ENCODE measurements around the gene EPHB1. TPM values are rescaled to one million over a fixed set of nuclear protein-coding genes. Genes with fewer than 3 reads are reported as not detected.

Gene EPHB1
- total and polyA plus RNA-seq, 2 of the 13 experiments (the other 11 are each of a cell fraction or from before 2014, with no cell fraction given) = 0.07 to 0.21 TPM

DNA sequence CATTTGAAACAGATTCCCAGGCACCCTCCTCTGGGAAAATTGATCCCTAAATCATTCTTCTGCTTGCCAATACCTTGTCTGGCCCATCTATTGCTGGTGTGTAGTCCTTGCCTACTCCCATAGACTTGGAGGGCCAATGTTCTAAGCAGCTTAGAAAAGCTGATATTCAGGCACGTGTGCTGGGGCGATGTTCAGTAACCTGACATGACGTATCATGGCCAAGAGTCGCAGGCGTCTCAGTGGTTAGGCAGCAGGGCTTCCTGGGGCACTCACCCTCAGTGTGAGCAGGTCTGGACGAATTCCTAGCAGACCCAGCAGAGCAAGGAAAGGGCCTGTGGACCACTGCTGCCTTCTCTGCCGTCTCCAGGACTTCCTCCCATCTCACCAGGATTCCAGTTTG, 21.6 kb downstream of the EPHB1 start:
- intact Hi-C loops (cut with micrococcal nuclease; ENCODE audit: unreplicated experiment) = no loop called here

DNA sequence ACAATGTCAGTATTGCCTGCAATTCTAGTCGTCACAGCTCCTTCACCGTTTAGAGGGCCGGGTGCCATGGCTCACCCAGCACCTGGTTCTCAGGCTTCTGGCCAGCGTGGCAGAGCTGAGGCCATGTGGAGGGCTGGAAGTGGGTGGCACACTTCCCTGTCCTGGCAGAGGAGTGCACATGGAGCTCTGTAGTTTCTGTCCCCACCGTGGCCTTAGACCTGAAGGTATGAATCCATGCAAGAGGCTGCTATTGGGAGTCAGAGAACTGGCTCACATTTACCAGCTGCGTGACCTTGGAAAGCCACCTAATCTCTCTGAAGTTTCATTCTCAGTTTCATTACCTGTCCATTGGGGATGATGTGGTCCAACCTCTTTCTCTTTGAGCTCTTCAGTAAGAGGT, 22.2 kb downstream of the EPHB1 start:
- ChIA-PET CTCF (ENCODE audit: low intra/inter-chr PET ratio, low total read pairs) (no interaction called here), POLR2A (no interaction called here)
- Histone ChIP-seq H3K27ac (ENCODE audit: extremely low read length, insufficient read depth, low read length) (no peak overlapping the region), H3K9me3 (ENCODE audit: low read length) (no peaks in the 10 kb centered on the region), H3K36me3 (replicated peaks in 1 of 2; ENCODE audit: control insufficient read depth in 1 of 2, insufficient read depth in 2 of 2, low read length in 2 of 2) (no peaks in the 10 kb centered on the region), H4K20me1 (ENCODE audit: insufficient read depth, low read length) (no peaks in the 10 kb centered on the region), H3K27me3 (ENCODE audit: control insufficient read depth in 1 of 2, insufficient read depth in 2 of 2, low read length in 2 of 2) (no peaks in the 10 kb centered on the region; a peak in 1 of 5 replicates), H2AFZ (ENCODE audit: low read length) (no peak overlapping the region), H3K4me3 (replicated peaks in 1 of 3; ENCODE audit: insufficient read depth in 1 of 3, low read depth in 2 of 3, low read length in 3 of 3) (no peak overlapping the region), H3K4me2 (ENCODE audit: low read depth, low read length) (no peak overlapping the region), H3K4me1 (ENCODE audit: insufficient read depth, low read length) (no peaks in the 10 kb centered on the region), H3K9ac (ENCODE audit: insufficient read depth, low read depth, low read length) (no peak overlapping the region), H3K79me2 (ENCODE audit: insufficient read depth, low read length) (no peaks in the 10 kb centered on the region)
- TF ChIP-seq, protein P1, sequence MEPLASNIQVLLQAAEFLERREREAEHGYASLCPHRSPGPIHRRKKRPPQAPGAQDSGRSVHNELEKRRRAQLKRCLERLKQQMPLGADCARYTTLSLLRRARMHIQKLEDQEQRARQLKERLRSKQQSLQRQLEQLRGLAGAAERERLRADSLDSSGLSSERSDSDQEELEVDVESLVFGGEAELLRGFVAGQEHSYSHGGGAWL (CRISPR knock-in tag; IDR thresholded peaks at IDR 0.05) = no peak
- TF ChIP-seq TOPORS (CRISPR knock-in tag; IDR thresholded peaks at IDR 0.05) = no peak
- TF ChIP-seq NRL (CRISPR knock-in tag; IDR thresholded peaks at IDR 0.05; ENCODE audit: borderline replicate concordance) = no peak
- TF ChIP-seq ZNF160 (CRISPR knock-in tag; IDR thresholded peaks at IDR 0.05) = no peak
- no peak for TF ChIP-seq NR2C2 (CRISPR knock-in tag; IDR thresholded peaks at IDR 0.05; ENCODE audit: borderline replicate concordance)
- TF ChIP-seq, protein P2, sequence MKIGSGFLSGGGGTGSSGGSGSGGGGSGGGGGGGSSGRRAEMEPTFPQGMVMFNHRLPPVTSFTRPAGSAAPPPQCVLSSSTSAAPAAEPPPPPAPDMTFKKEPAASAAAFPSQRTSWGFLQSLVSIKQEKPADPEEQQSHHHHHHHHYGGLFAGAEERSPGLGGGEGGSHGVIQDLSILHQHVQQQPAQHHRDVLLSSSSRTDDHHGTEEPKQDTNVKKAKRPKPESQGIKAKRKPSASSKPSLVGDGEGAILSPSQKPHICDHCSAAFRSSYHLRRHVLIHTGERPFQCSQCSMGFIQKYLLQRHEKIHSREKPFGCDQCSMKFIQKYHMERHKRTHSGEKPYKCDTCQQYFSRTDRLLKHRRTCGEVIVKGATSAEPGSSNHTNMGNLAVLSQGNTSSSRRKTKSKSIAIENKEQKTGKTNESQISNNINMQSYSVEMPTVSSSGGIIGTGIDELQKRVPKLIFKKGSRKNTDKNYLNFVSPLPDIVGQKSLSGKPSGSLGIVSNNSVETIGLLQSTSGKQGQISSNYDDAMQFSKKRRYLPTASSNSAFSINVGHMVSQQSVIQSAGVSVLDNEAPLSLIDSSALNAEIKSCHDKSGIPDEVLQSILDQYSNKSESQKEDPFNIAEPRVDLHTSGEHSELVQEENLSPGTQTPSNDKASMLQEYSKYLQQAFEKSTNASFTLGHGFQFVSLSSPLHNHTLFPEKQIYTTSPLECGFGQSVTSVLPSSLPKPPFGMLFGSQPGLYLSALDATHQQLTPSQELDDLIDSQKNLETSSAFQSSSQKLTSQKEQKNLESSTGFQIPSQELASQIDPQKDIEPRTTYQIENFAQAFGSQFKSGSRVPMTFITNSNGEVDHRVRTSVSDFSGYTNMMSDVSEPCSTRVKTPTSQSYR (CRISPR knock-in tag; IDR thresholded peaks at IDR 0.05; ENCODE audit: borderline replicate concordance) = no peak
- no peak for TF ChIP-seq ZFP90 (CRISPR knock-in tag; IDR thresholded peaks at IDR 0.05; ENCODE audit: borderline replicate concordance)
- in situ Hi-C loops (cut with HindIII; ENCODE audit: extremely low pct_ligation_motif_present, low pct_unique_long_range_greater_than_20kb) (no loop called here), intact Hi-C loops (cut with micrococcal nuclease; ENCODE audit: unreplicated experiment) (no loop called here)
- 25% methylated on average over 4 of the region's 6 CpGs for WGBS (ENCODE audit: low lambda C conversion rate)
- DNase-seq (ENCODE audit: low spot score) = no peak
- no peak for ATAC-seq
- no peak for FAIRE-seq
- no TSS peak for BruUV-seq (replicated peaks)

More for the DNA sequence above, 21.6 kb downstream of the EPHB1 start:
- DNase-seq (ENCODE audit: low spot score) = no peak
- Histone ChIP-seq H3K4me1 (ENCODE audit: insufficient read depth, low read length) (no peaks in the 10 kb centered on the region), H3K4me3 (replicated peaks in 1 of 3; ENCODE audit: insufficient read depth in 1 of 3, low read depth in 2 of 3, low read length in 3 of 3) (no peak overlapping the region), H4K20me1 (ENCODE audit: insufficient read depth, low read length) (no peaks in the 10 kb centered on the region), H3K79me2 (ENCODE audit: insufficient read depth, low read length) (no peaks in the 10 kb centered on the region), H3K9ac (ENCODE audit: insufficient read depth, low read depth, low read length) (no peak overlapping the region), H3K4me2 (ENCODE audit: low read depth, low read length) (no peak overlapping the region), H3K9me3 (ENCODE audit: low read length) (no peaks in the 10 kb centered on the region), H3K27ac (ENCODE audit: extremely low read length, insufficient read depth, low read length) (no peak overlapping the region), H3K36me3 (replicated peaks in 1 of 2; ENCODE audit: control insufficient read depth in 1 of 2, insufficient read depth in 2 of 2, low read length in 2 of 2) (no peaks in the 10 kb centered on the region), H2AFZ (ENCODE audit: low read length) (no peak overlapping the region), H3K27me3 (ENCODE audit: control insufficient read depth in 1 of 2, insufficient read depth in 2 of 2, low read length in 2 of 2) (no peaks in the 10 kb centered on the region; a peak in 1 of 5 replicates)
- in situ Hi-C loops (cut with HindIII; ENCODE audit: extremely low pct_ligation_motif_present, low pct_unique_long_range_greater_than_20kb) = no loop called here
- no peak for TF ChIP-seq POLR2A (IDR thresholded peaks at IDR 0.05; ENCODE audit: insufficient read depth in 1 of 2, low read depth in 2 of 2, low read length in 2 of 2)
- no peak for TF ChIP-seq ZSCAN31 (CRISPR knock-in tag; IDR thresholded peaks at IDR 0.05; ENCODE audit: low read depth)
- TF ChIP-seq, protein P3, sequence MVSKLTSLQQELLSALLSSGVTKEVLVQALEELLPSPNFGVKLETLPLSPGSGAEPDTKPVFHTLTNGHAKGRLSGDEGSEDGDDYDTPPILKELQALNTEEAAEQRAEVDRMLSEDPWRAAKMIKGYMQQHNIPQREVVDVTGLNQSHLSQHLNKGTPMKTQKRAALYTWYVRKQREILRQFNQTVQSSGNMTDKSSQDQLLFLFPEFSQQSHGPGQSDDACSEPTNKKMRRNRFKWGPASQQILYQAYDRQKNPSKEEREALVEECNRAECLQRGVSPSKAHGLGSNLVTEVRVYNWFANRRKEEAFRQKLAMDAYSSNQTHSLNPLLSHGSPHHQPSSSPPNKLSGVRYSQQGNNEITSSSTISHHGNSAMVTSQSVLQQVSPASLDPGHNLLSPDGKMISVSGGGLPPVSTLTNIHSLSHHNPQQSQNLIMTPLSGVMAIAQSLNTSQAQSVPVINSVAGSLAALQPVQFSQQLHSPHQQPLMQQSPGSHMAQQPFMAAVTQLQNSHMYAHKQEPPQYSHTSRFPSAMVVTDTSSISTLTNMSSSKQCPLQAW (CRISPR knock-in tag; IDR thresholded peaks at IDR 0.05) = no peak
- no peak for TF ChIP-seq TCF12 (IDR thresholded peaks at IDR 0.05)
- TF ChIP-seq TCF12 (CRISPR knock-in tag; IDR thresholded peaks at IDR 0.05) = no peak
- no peak for ATAC-seq
- BruUV-seq (replicated peaks) = no TSS peak
- 39% methylated on average over 7 of the region's 7 CpGs for WGBS (ENCODE audit: low lambda C conversion rate)
- FAIRE-seq = no peak
- ChIA-PET POLR2A (no interaction called here), CTCF (ENCODE audit: low intra/inter-chr PET ratio, low total read pairs) (no interaction called here)
